GM12878 (cell line): Measurements from ENCODE around the gene TMEM135. TPM values are rescaled to one million over a fixed set of nuclear protein-coding genes. Genes with fewer than 3 reads are reported as not detected.

Source experiments
- ATAC-seq: fragments of 200-7000 bp; cut with Tn5 transposase; 3 replicates; pipeline ENCODE4 v1.9.1; 2020; ENCODE audit warnings: mild to moderate bottlenecking, moderate library complexity
- BruUV-seq: library from RNA; stranded (reverse); fragments of 400-500 nt; replicated peaks from 2 replicates; lab custom pipeline; 2021; lab: Mats Ljungman, UMichigan
- CTCF ChIA-PET: fragments of 300-600 bp; sonication (Branson Sonifier 250); formaldehyde crosslinking; extraction: SDS; loops from one replicate; lab custom pipeline; 2021; ENCODE audit warnings: inconsistent platforms; lab: Yijun Ruan, JAX
- POLR2A ChIA-PET: fragments of 350-600 bp; formaldehyde crosslinking; extraction: SDS; loops from one replicate; lab custom pipeline; 2021; ENCODE audit warnings: inconsistent platforms; lab: Charles Lee
- RAD21 ChIA-PET: fragments of 300-600 bp; sonication (Branson Sonifier 250); formaldehyde crosslinking; loops from one replicate; lab custom pipeline; 2023; ENCODE audit warnings: antibody characterized with exemption; ENCODE audit not compliant: unreplicated experiment; lab: Charles Lee
- SMC1A ChIA-PET: fragments of 300-600 bp; sonication (Branson Sonifier 250); formaldehyde crosslinking; loops from one replicate; lab custom pipeline; 2023; ENCODE audit not compliant: unreplicated experiment, uncharacterized antibody; lab: Charles Lee
- DNase-seq: peaks from one replicate; pipeline ENCODE4 v3.0.0-alpha.2; 2011; ENCODE audit warnings: low read depth, low spot score
- FAIRE-seq: peaks from 3 replicates; lab custom pipeline; 2011; peaks lifted over from hg19 to GRCh38; lab: Jason Lieb, UNC
- H2AFZ ChIP-seq: 2 replicates; pipeline ENCODE4 v1.6.0; 2011; ENCODE audit warnings: low read depth, low read length, control low read depth; ENCODE audit not compliant: control insufficient read depth
- H3K27ac ChIP-seq: 2 replicates; pipeline ENCODE4 v1.5.1; 2011; ENCODE audit warnings: control low read depth; ENCODE audit not compliant: control insufficient read depth, insufficient read depth
- H3K27me3 ChIP-seq, 2 experiments: replicated peaks in 1 of 2; 2 replicates each; pipeline versions ENCODE4 v1.6.0 to v1.6.1; 2011; ENCODE audit warnings: low read length in 1 of 2; ENCODE audit not compliant: control insufficient read depth in 2 of 2, insufficient read depth in 2 of 2
- H3K36me3 ChIP-seq, 2 experiments: 2 replicates each; pipeline ENCODE4 v1.5.1; 2011; ENCODE audit warnings: low read length in 1 of 2; ENCODE audit not compliant: control insufficient read depth in 2 of 2, insufficient read depth in 2 of 2
- H3K4me1 ChIP-seq: 2 replicates; pipeline ENCODE4 v1.6.1; 2011; ENCODE audit warnings: mild to moderate bottlenecking, low read length, moderate library complexity, mixed read lengths; ENCODE audit not compliant: control insufficient read depth, insufficient read depth
- H3K4me2 ChIP-seq: 2 replicates; pipeline ENCODE4 v1.6.0; 2011; ENCODE audit warnings: control low read depth; ENCODE audit not compliant: control insufficient read depth, insufficient read depth
- H3K4me3 ChIP-seq: fragments of 200-600 bp; sonication (generic); 2 replicates; pipeline ENCODE4 v1.5.1; 2016
- H3K79me2 ChIP-seq: 2 replicates; pipeline ENCODE4 v1.6.0; 2011; ENCODE audit warnings: low read length; ENCODE audit not compliant: control insufficient read depth, insufficient read depth
- H3K9ac ChIP-seq: 2 replicates; pipeline ENCODE4 v1.8.0; 2011; ENCODE audit warnings: low read length, control low read depth, mixed read lengths; ENCODE audit not compliant: control insufficient read depth, insufficient read depth
- H3K9me3 ChIP-seq: replicated peaks from 3 replicates; pipeline ENCODE4 v1.5.1; 2011; ENCODE audit warnings: mild to moderate bottlenecking, low read length; ENCODE audit not compliant: control insufficient read depth, insufficient read depth
- H4K20me1 ChIP-seq: 2 replicates; pipeline ENCODE4 v1.6.0; 2011; ENCODE audit not compliant: control insufficient read depth, insufficient read depth
- ATF2 ChIP-seq: IDR thresholded peaks from 2 replicates; pipeline ENCODE4 v1.6.1; 2012; ENCODE audit warnings: low read length, inconsistent platforms
- CREM ChIP-seq: IDR thresholded peaks from 2 replicates; pipeline ENCODE4 v1.6.1; 2014; ENCODE audit warnings: antibody characterized with exemption, low read depth
- DPF2 ChIP-seq: fragments of 450-650 bp; IDR thresholded peaks from 2 replicates; pipeline ENCODE4 v1.6.1; 2017; ENCODE audit warnings: mild to moderate bottlenecking
- E2F8 ChIP-seq: fragments of 450-650 bp; IDR thresholded peaks from 2 replicates; pipeline ENCODE4 v1.6.1; 2018; ENCODE audit warnings: mild to moderate bottlenecking, low read depth, moderate library complexity; ENCODE audit not compliant: partially characterized antibody
- NFIC ChIP-seq: IDR thresholded peaks from 2 replicates; pipeline ENCODE4 v1.6.1; 2012; ENCODE audit warnings: low read depth, mild to moderate bottlenecking, inconsistent platforms, low read length, moderate library complexity
- NR2C2 ChIP-seq: IDR thresholded peaks from 2 replicates; pipeline ENCODE4 v1.6.1; 2011; ENCODE audit warnings: borderline replicate concordance, low read depth; ENCODE audit not compliant: control insufficient read depth, insufficient read length
- RB1 ChIP-seq: fragments of 450-650 bp; formaldehyde crosslinking; IDR thresholded peaks from 2 replicates; pipeline ENCODE4 v1.6.1; 2017; ENCODE audit warnings: mild to moderate bottlenecking, borderline replicate concordance
- STAT1 ChIP-seq: fragments of 450-650 bp; conservative IDR thresholded peaks from 2 replicates; pipeline ENCODE4 v1.6.1; 2014; ENCODE audit warnings: antibody characterized with exemption, mild to moderate bottlenecking
- WGBS: methylation state at CpG from one replicate; pipeline ENCODE4 v1.1.6; 2016; ENCODE audit warnings: low lambda C conversion rate; ENCODE audit not compliant: insufficient replicate concordance, insufficient coverage; ENCODE audit errors: missing lambda C conversion rate; 5-methylcytosine and 5-hydroxymethylcytosine counted together
- in situ Hi-C: fragments of 300-500 bp; cut with MboI; formaldehyde crosslinking; loops from 9 replicates; pipeline ENCODE4 v1.14.3; 2018; ENCODE audit warnings: mixed read lengths
- intact Hi-C: fragments of 100-400 bp; cut with micrococcal nuclease; formaldehyde crosslinking; loops from one replicate; pipeline ENCODE4 v1.14.2; 2022; ENCODE audit not compliant: unreplicated experiment
- polyA plus RNA-seq, 11 experiments: library from polyadenylated mRNA; depleted of rRNA in 4 of 11; unstranded in 6 of 11; stranded (reverse) in 5 of 11; fragments of >200 nt; fragmentation: Nextera tagmentation in 4 of 11; fragmentation: Illumina TruSeq in 1 of 11; extraction: Ambion mirVana in 4 of 11; extraction: Trizol in 1 of 11; gene quantifications; 1 replicate in 1 of 11; 2 replicates in 10 of 11; pipeline versions ENCODE4 v1.2.1 to v1.2.3, GENCODE V29; 2011 to 2016; ENCODE audit warnings: inconsistent platforms in 2 of 11, missing spikeins in 2 of 11, low read depth in 1 of 11
- total RNA-seq, 4 experiments: library from RNA; depleted of rRNA in 3 of 4; stranded (reverse); fragments of >200 nt in 3 of 4; fragmentation: Illumina TruSeq in 1 of 4; extraction: Trizol in 1 of 4; gene quantifications; 2 replicates each; pipeline versions ENCODE4 v1.2.1 to v1.2.3, GENCODE V29; 2013 to 2021
- TF ChIP-seq, protein P1 (sequence below): IDR thresholded peaks from 2 replicates; pipeline ENCODE4 v1.6.1; 2011; ENCODE audit warnings: borderline replicate concordance, low read depth, mild to moderate bottlenecking, moderate library complexity, mixed read lengths, low read length; ENCODE audit not compliant: insufficient read depth; ENCODE audit errors: extremely low read length
- TF ChIP-seq, protein P2 (sequence below): IDR thresholded peaks from 2 replicates; pipeline ENCODE4 v1.6.1; 2011; ENCODE audit warnings: borderline replicate concordance, low read depth, mild to moderate bottlenecking, moderate library complexity, low read length; ENCODE audit not compliant: insufficient read depth, poor library complexity, severe bottlenecking
- TF ChIP-seq, protein P3 (sequence below): fragments of 450-650 bp; IDR thresholded peaks from 2 replicates; pipeline ENCODE4 v1.6.1; 2016; ENCODE audit warnings: mild to moderate bottlenecking, moderate library complexity, borderline replicate concordance

TMEM135 gene
- total and polyA plus RNA-seq, 10 of the 15 experiments (the other 5 are each of a cell fraction or from before 2014, with no cell fraction given) = 7.2 to 117 (median 12.9) TPM

- CTCF ChIA-PET = interaction anchor here (1.0 to 2.2 kb wide), 5 partner anchors 13 to 363 kb away, joined by 3 to 8 read pairs (median 3); no protein-coding TSS in a partner anchor
- Histone ChIP-seq H3K9ac (no peak overlapping the region), H3K9me3 (no peaks in the 10 kb centered on the region), H3K27me3 (no peaks in the 10 kb centered on the region), H3K4me2 (no peak overlapping the region), H3K4me3 (no peak overlapping the region), H3K79me2 (no peaks in the 10 kb centered on the region), H3K27ac (no peak overlapping the region), H4K20me1 (no peaks in the 10 kb centered on the region), H2AFZ (no peak overlapping the region), H3K4me1 (no peaks in the 10 kb centered on the region), H3K36me3 (no peaks in the 10 kb centered on the region)
- RAD21 ChIA-PET = no interaction called here
- DNase-seq (no peak), ATAC-seq (no peak), FAIRE-seq (no peak)
- in situ Hi-C loops (no loop called here), intact Hi-C loops (no loop called here)
- POLR2A ChIA-PET = no interaction called here
- SMC1A ChIA-PET = interaction anchor here (0.6 to 1.6 kb wide), 4 partner anchors 12 to 363 kb away, joined by 3 to 4 read pairs (median 3); no protein-coding TSS in a partner anchor
- BruUV-seq = no TSS peak
- WGBS = 67% methylated on average over 2 of the region's 2 CpGs
- TF ChIP-seq NFIC (no peak), NR2C2 (no peak), CREM (no peak), ATF2 (no peak), STAT1 (no peak), RB1 (no peak), DPF2 (no peak), E2F8 (no peak)
- TF ChIP-seq, protein P1, sequence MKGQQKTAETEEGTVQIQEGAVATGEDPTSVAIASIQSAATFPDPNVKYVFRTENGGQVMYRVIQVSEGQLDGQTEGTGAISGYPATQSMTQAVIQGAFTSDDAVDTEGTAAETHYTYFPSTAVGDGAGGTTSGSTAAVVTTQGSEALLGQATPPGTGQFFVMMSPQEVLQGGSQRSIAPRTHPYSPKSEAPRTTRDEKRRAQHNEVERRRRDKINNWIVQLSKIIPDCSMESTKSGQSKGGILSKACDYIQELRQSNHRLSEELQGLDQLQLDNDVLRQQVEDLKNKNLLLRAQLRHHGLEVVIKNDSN = no peak
- TF ChIP-seq, protein P2, sequence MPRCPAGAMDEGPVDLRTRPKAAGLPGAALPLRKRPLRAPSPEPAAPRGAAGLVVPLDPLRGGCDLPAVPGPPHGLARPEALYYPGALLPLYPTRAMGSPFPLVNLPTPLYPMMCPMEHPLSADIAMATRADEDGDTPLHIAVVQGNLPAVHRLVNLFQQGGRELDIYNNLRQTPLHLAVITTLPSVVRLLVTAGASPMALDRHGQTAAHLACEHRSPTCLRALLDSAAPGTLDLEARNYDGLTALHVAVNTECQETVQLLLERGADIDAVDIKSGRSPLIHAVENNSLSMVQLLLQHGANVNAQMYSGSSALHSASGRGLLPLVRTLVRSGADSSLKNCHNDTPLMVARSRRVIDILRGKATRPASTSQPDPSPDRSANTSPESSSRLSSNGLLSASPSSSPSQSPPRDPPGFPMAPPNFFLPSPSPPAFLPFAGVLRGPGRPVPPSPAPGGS = no peak
- TF ChIP-seq, protein P3, sequence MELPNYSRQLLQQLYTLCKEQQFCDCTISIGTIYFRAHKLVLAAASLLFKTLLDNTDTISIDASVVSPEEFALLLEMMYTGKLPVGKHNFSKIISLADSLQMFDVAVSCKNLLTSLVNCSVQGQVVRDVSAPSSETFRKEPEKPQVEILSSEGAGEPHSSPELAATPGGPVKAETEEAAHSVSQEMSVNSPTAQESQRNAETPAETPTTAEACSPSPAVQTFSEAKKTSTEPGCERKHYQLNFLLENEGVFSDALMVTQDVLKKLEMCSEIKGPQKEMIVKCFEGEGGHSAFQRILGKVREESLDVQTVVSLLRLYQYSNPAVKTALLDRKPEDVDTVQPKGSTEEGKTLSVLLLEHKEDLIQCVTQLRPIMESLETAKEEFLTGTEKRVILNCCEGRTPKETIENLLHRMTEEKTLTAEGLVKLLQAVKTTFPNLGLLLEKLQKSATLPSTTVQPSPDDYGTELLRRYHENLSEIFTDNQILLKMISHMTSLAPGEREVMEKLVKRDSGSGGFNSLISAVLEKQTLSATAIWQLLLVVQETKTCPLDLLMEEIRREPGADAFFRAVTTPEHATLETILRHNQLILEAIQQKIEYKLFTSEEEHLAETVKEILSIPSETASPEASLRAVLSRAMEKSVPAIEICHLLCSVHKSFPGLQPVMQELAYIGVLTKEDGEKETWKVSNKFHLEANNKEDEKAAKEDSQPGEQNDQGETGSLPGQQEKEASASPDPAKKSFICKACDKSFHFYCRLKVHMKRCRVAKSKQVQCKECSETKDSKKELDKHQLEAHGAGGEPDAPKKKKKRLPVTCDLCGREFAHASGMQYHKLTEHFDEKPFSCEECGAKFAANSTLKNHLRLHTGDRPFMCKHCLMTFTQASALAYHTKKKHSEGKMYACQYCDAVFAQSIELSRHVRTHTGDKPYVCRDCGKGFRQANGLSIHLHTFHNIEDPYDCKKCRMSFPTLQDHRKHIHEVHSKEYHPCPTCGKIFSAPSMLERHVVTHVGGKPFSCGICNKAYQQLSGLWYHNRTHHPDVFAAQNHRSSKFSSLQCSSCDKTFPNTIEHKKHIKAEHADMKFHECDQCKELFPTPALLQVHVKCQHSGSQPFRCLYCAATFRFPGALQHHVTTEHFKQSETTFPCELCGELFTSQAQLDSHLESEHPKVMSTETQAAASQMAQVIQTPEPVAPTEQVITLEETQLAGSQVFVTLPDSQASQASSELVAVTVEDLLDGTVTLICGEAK = no peak
Observed at GRCh38 chr11:87301785-87302540, 264.2 kb downstream of the TMEM135 start.
